Liver (tissue), 9 donors: ENCODE results near the gene NOS1AP. TPM values are rescaled to one million over a fixed set of nuclear protein-coding genes. Genes with fewer than 3 reads are reported as not detected.

Experiments
- DNase-seq: peaks from one replicate; pipeline ENCODE4 v3.0.0-alpha.2; 2017; ENCODE audit warnings: low spot score
- H3K27ac ChIP-seq, 2 donors: one replicate each; pipeline ENCODE4 v1.7.0; 2013; ENCODE audit warnings: inconsistent platforms in 2 of 2, low read length in 2 of 2, control low read depth in 1 of 2, low read depth in 1 of 2, mild to moderate bottlenecking in 1 of 2
- H3K27me3 ChIP-seq, 4 donors: one replicate each; pipeline versions ENCODE4 v1.6.1 to v1.7.0; 2013; ENCODE audit warnings: low read length in 3 of 4, inconsistent platforms in 1 of 4, mild to moderate bottlenecking in 1 of 4, moderate library complexity in 1 of 4; ENCODE audit not compliant: control insufficient read depth in 4 of 4, insufficient read depth in 4 of 4
- H3K36me3 ChIP-seq, 4 donors: one replicate each; pipeline versions ENCODE4 v1.6.1 to v1.7.0; 2013; ENCODE audit warnings: low read length in 3 of 4, mild to moderate bottlenecking in 3 of 4, low read depth in 1 of 4, moderate library complexity in 1 of 4; ENCODE audit not compliant: control insufficient read depth in 4 of 4, insufficient read depth in 3 of 4
- H3K4me1 ChIP-seq, 4 donors: one replicate each; pipeline versions ENCODE4 v1.6.1 to v1.7.0; 2013; ENCODE audit warnings: low read length in 3 of 4, mild to moderate bottlenecking in 3 of 4, moderate library complexity in 1 of 4; ENCODE audit not compliant: control insufficient read depth in 4 of 4, insufficient read depth in 4 of 4
- H3K4me3 ChIP-seq, 3 donors: one replicate each; pipeline versions ENCODE4 v1.6.1 to v1.7.0; 2013; ENCODE audit warnings: low read length in 3 of 3, control low read depth in 1 of 3, low read depth in 1 of 3, mild to moderate bottlenecking in 1 of 3
- H3K9ac ChIP-seq, 2 donors: one replicate each; pipeline ENCODE4 v1.7.0; 2013; ENCODE audit warnings: low read length in 2 of 2, mild to moderate bottlenecking in 2 of 2, moderate library complexity in 2 of 2, control low read depth in 1 of 2, low read depth in 1 of 2
- H3K9me3 ChIP-seq, 4 donors: one replicate each; pipeline versions ENCODE4 v1.6.1 to v1.7.0; 2013; ENCODE audit warnings: low read length in 3 of 4; ENCODE audit not compliant: control insufficient read depth in 4 of 4
- ATF3 ChIP-seq: IDR thresholded peaks from 2 replicates; pipeline ENCODE4 v1.6.1; 2016; ENCODE audit warnings: antibody characterized with exemption
- CTCF ChIP-seq: fragments of 150-350 bp; IDR thresholded peaks from 2 replicates; pipeline ENCODE4 v1.5.1; 2017; ENCODE audit warnings: improper control_type of control experiment, low read depth, low read length; ENCODE audit not compliant: missing input control
- EGR1 ChIP-seq, 2 donors: IDR thresholded peaks; 2 replicates each; pipeline ENCODE4 v1.6.1; 2016 to 2018; ENCODE audit warnings: antibody characterized with exemption in 2 of 2, low read depth in 2 of 2
- FOXA1 ChIP-seq: IDR thresholded peaks from 2 replicates; pipeline ENCODE4 v1.6.1; 2016; ENCODE audit warnings: antibody characterized with exemption
- FOXA2 ChIP-seq: IDR thresholded peaks from 2 replicates; pipeline ENCODE4 v1.6.1; 2016; ENCODE audit warnings: antibody characterized with exemption
- GABPA ChIP-seq, 2 donors: IDR thresholded peaks in 1 of 2; conservative IDR thresholded peaks in 1 of 2; 2 replicates each; pipeline ENCODE4 v1.6.1; 2016; ENCODE audit warnings: antibody characterized with exemption in 2 of 2, mild to moderate bottlenecking in 1 of 2, moderate library complexity in 1 of 2
- HNF4G ChIP-seq: IDR thresholded peaks from 2 replicates; pipeline ENCODE4 v1.6.1; 2016; ENCODE audit warnings: antibody characterized with exemption
- JUND ChIP-seq, 2 donors: IDR thresholded peaks; 2 replicates each; pipeline ENCODE4 v1.6.1; 2016; ENCODE audit warnings: antibody characterized with exemption in 2 of 2
- RAD21 ChIP-seq, 2 donors: IDR thresholded peaks; 2 replicates each; pipeline ENCODE4 v1.6.1; 2016; ENCODE audit warnings: antibody characterized with exemption in 2 of 2, mild to moderate bottlenecking in 2 of 2
- REST ChIP-seq: IDR thresholded peaks from 2 replicates; pipeline ENCODE4 v1.6.1; 2016; ENCODE audit warnings: antibody characterized with exemption, mild to moderate bottlenecking
- SP1 ChIP-seq: IDR thresholded peaks from 2 replicates; pipeline ENCODE4 v1.6.1; 2018; ENCODE audit warnings: antibody characterized with exemption, mild to moderate bottlenecking
- TAF1 ChIP-seq: conservative IDR thresholded peaks from 2 replicates; pipeline ENCODE4 v1.6.1; 2016; ENCODE audit warnings: antibody characterized with exemption, mild to moderate bottlenecking
- YY1 ChIP-seq: IDR thresholded peaks from 2 replicates; pipeline ENCODE4 v1.6.1; 2016; ENCODE audit warnings: antibody characterized with exemption, mild to moderate bottlenecking
- ZBTB33 ChIP-seq: IDR thresholded peaks from 2 replicates; pipeline ENCODE4 v1.6.1; 2016; ENCODE audit warnings: antibody characterized with exemption
- WGBS: extraction: QIAGEN DNeasy Blood & Tissue Kit; methylation state at CpG from one replicate; pipeline ENCODE4 v1.1.7; 2013; 5-methylcytosine and 5-hydroxymethylcytosine counted together
- polyA plus RNA-seq, 2 donors: library from polyadenylated mRNA; stranded (reverse) in 1 of 2; unstranded in 1 of 2; fragments of 200-250 nt in 1 of 2; fragments of >200 nt in 1 of 2; fragmentation: Nextera tagmentation in 1 of 2; extraction: Ambion mirVana in 1 of 2; gene quantifications; one replicate each; pipeline versions ENCODE4 v1.2.1 to v1.2.3, GENCODE V29; 2013 to 2015
- total RNA-seq, 2 donors: library from RNA; depleted of rRNA; stranded (reverse); fragments of >200 nt; gene quantifications; one replicate each; pipeline ENCODE4 v1.2.3, GENCODE V29; 2014
- donor health status: healthy.
- donor health status: healthy.
- donor health status: healthy.
- donor health status: healthy.
- donor health status: healthy.

NOS1AP gene
- total and polyA plus RNA-seq, 4 donors: 1.4 to 13.0 (median 4.5) TPM

GRCh38 chr1:162133566-162133965, 64.1 kb downstream of the NOS1AP start:
- Histone ChIP-seq H3K9me3 (no peaks in the 10 kb centered on the region), H3K36me3 (no peaks in the 10 kb centered on the region), H3K27me3 (no peaks in the 10 kb centered on the region), H3K27ac (peak overlapping the region in 1 of 2 donors; percentile 94), H3K9ac (no peak overlapping the region), H3K4me1 (peaks cover 8 to 62% (median 56%) of the 10 kb centered on the region in 4 donors), H3K4me3 (no peak overlapping the region)
- WGBS: 17% methylated on average over 2 of the region's 2 CpGs
- TF ChIP-seq HNF4G (no peak), FOXA1 (no peak), RAD21 (IDR thresholded peaks at IDR 0.05) (no peak), REST (no peak), ATF3 (no peak), YY1 (no peak), GABPA (IDR thresholded peaks at IDR 0.05 in 1 of 2, conservative IDR thresholded peaks at IDR 0.05 in 1 of 2) (no peak), FOXA2 (no peak), ZBTB33 (no peak), JUND (IDR thresholded peaks at IDR 0.05) (no peak), TAF1 (no peak), EGR1 (IDR thresholded peaks at IDR 0.05; ENCODE audit: low read depth in 2 of 2) (no peak), SP1 (no peak), CTCF (no peak)
- DNase-seq: no peak

- Histone ChIP-seq H3K27ac (no peak overlapping the region), H3K27me3 (no peaks in the 10 kb centered on the region), H3K36me3 (no peaks in the 10 kb centered on the region), H3K9ac (no peak overlapping the region), H3K4me1 (peaks cover 4 to 54% (median 51%) of the 10 kb centered on the region in 4 donors), H3K9me3 (no peaks in the 10 kb centered on the region), H3K4me3 (no peak overlapping the region)
- WGBS: 89% methylated on average over 2 of the region's 2 CpGs
- no peak for TF ChIP-seq ATF3
- TF ChIP-seq TAF1: no peak
- no peak for TF ChIP-seq HNF4G
- DNase-seq: no peak
Observed at GRCh38 chr1:162134646-162135045, 65.2 kb downstream of the NOS1AP start.
